GM19035 (cell line): Measurements from ENCODE around the gene COL11A1.
"Not testable (repeated sequence)": the region's sequence is repeated elsewhere in the genome, so short reads cannot be mapped to it uniquely, and the experiment has no call there.

Experiments used
- ATAC-seq: cut with Tn5 transposase; IDR thresholded peaks from one replicate; pipeline ENCODE4 v1.9.1; 2021; ENCODE audit not compliant: unreplicated experiment

Gene COL11A1

DNA sequence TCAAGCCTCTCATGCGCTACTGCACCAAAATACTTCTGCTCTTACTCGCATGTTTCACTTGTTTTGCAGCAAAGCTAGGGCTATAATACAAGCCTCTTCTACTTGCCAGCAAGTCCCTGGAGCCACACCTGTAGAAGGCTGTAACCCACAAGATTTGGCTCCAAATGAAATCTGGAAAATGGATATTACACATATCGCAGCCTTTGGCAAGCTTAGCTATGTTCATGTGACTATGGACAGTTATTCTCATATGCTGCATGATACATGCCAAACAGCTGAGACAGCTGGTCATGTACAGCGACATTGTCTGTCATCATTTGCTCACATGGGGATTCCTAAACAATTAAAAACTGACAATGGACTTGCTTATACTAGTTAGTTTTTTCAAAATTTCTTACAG, 270.3 kb downstream of the COL11A1 start:
- ATAC-seq = no peak

DNA sequence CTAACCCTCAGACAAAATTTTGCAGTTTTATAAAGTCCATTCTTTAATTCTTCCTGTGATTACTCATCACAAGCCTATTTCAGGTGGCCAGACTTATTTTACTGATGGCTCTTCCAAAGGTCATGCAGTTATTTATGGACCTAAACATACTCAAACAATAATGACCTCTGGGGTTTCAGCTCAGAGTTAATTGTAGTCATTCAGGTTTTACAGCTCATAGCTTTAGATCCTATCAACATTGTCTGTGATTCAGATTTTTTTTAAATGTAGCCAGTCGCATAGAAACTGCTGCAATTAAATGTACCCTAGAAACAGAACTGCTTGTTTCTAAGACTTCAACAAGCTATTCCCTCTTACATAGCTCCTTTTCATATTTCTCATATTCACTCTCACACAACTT, 270.8 kb downstream of the COL11A1 start:
- ATAC-seq = no peak

DNA sequence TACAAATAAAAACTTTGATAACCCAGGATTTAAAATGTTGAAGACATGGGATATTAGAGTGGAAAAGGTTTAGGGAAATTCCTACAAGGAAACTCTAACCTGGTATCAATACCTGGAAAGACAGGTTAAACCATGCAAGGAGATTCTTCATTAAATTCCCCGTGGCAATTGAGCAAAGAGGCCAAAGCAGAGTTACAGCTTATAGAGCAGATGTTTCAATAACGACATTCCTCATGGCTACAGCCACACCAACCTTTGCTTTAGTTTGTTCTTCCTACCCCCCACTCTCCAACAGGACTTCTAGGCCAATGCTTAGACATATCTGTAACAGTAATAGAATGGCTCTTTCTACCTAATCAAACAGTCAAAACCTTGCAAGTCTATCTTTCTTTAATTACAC, 271.3 kb downstream of the COL11A1 start:
- no peak for ATAC-seq

DNA sequence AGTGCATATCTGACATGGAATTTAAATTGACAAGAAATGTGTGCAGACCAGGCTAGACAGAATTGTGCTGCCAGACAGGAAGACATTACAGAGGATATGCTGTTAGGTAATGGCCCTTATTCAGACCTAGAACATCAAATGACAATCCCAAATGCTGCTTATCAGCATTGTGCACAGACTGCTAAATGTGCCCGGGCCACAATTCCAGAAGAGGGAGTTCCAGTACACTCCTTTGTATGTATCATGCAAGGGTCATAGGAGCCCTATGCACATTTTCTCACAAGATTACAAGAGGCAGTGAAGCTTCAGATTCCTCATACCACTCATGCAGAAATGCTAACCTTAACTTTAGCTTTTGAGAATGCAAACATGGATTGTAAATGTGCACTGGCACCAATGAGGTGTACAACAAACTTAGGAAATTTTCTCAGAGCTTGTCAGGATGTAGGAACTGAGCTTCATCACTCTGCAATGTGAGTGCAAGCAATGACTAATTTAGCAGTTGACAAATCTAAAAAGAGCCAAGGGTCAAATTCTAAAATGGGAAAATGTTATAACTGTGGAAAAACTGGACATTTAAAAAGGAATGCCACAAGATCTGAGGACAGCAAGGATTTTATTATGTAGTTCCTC, 273.5 kb downstream of the COL11A1 start:
- ATAC-seq = no peak

DNA sequence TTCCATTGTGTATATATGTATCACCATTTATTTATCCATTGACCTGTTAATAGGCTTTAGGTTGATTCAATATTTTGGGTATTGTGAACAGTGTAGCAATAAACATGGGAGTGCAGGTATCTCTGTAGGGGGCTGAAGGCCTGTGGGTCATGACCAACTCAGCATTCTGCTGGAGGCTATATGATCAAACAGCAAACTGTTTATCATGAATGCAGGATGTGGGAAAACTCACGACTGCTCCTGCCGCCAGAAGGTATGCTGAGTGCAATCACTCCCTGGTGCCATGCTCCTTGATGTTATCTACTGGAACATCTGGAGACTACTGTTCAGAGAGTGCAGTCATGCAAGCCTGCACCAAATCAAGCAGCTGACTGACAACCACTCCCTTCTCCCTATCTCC, 275.2 kb downstream of the COL11A1 start:
- ATAC-seq = no peak

DNA sequence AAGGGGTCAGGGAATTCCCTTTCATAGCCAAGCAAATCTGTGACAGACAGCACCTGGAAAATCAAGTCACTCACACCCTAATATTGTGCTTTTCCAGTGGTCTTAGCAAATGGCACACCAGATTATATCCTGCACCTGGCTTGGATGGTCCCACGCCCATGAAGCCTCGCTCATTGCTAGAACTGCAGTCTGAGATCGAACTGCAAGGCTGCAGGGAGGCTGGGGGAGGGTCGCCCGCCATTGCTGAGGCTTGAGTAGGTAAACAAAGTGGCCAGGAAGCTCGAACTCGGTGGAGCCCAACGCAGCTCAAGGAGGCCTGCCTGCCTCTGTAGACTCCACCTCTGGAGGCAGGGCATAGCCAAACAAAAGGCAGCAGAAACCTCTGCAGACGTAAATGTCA, 281.6 kb downstream of the COL11A1 start:
- not testable (repeated sequence) for ATAC-seq
